Neural crest cell (in vitro differentiated cells): ENCODE measurements around the gene HOXD12. TPM values are rescaled to one million over a fixed set of nuclear protein-coding genes. Genes with fewer than 3 reads are reported as not detected.

Source experiments
- DNase-seq: peaks from one replicate; pipeline ENCODE4 v3.0.0; 2021; ENCODE audit warnings: low read depth, mixed read lengths, low spot score
- H3K27ac Mint-ChIP-seq: one replicate; pipeline ENCODE4 v1.8.0; 2021; ENCODE audit warnings: mild to moderate bottlenecking, mixed read lengths; ENCODE audit not compliant: unreplicated experiment
- H3K27me3 Mint-ChIP-seq: 2 replicates; pipeline ENCODE4 v1.8.0; 2021; ENCODE audit warnings: low read depth, mild to moderate bottlenecking, mixed read lengths
- H3K36me3 Mint-ChIP-seq: 2 replicates; pipeline ENCODE4 v1.8.0; 2021; ENCODE audit warnings: low read depth, mild to moderate bottlenecking, mixed read lengths
- H3K4me1 Mint-ChIP-seq: 2 replicates; pipeline ENCODE4 v1.8.0; 2021; ENCODE audit warnings: mixed read lengths
- H3K4me3 Mint-ChIP-seq: one replicate; pipeline ENCODE4 v1.8.0; 2021; ENCODE audit warnings: mild to moderate bottlenecking, mixed read lengths
- H3K9me3 Mint-ChIP-seq: 2 replicates; pipeline ENCODE4 v1.8.0; 2021; ENCODE audit warnings: mixed read lengths
- microRNA-seq: library from miRNA; unstranded; fragments of <30 nt; microRNA quantifications from one replicate; pipeline ENCODE4, GENCODE V29; 2020
- total RNA-seq: library from RNA; stranded (reverse); gene quantifications from 2 replicates; pipeline ENCODE4 v1.2.1, GENCODE V29; 2021
- TF ChIP-seq, protein P1 (sequence below): fragments of 200-600 bp; sonication (generic); conservative IDR thresholded peaks from 2 replicates; pipeline ENCODE4 v1.5.0; 2021; ENCODE audit warnings: antibody characterized with exemption, mild to moderate bottlenecking

The HOXD12 gene
- total RNA-seq, 1 donor from 2014 or later, result not detected

DNA sequence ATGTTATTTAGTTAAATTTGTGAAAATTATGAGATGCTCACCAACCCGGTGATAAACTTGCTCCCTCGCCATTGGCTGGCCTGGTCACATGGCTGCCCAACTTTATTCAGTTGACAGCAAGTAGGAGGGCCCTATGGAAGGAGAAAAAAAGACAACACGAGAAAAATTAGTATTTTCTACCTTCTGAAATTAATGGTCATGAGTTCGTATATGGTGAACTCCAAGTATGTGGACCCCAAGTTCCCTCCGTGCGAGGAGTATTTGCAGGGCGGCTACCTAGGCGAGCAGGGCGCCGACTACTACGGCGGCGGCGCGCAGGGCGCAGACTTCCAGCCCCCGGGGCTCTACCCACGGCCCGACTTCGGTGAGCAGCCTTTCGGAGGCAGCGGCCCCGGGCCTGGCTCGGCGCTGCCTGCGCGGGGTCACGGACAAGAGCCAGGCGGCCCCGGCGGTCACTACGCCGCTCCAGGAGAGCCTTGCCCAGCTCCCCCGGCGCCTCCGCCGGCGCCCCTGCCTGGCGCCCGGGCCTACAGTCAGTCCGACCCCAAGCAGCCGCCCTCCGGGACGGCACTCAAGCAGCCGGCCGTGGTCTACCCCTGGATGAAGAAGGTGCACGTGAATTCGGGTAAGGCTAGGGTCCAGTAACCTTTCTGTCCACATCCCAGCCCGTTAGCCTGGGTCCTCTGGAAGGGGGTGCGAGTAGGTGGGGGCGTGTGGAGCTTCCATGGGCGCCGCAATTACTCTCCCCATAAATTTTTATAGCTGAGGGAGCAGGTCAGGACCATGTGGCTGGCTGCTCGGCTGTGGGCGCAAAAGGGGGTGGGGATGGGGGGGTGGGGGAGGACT is 52.1 kb downstream of the HOXD12 start, which contains the start of gene HOXD4:
TSS of gene HOXD4 (plus strand) at position 109 of the 846 bp plus-strand sequence. CDS start at position 193, 84 bp downstream.
- DNase-seq, result no peak
- Mint-ChIP-seq H3K9me3 (no peaks in the 10 kb centered on the region), H3K27ac (no peak within 1 kb of the TSS), H3K27me3 (peaks cover 99% of the 10 kb centered on the region), H3K36me3 (no peaks in the 10 kb centered on the region), H3K4me3 (no peak within 1 kb of the TSS), H3K4me1 (no peaks in the 10 kb centered on the region)
- TF ChIP-seq, protein P1, sequence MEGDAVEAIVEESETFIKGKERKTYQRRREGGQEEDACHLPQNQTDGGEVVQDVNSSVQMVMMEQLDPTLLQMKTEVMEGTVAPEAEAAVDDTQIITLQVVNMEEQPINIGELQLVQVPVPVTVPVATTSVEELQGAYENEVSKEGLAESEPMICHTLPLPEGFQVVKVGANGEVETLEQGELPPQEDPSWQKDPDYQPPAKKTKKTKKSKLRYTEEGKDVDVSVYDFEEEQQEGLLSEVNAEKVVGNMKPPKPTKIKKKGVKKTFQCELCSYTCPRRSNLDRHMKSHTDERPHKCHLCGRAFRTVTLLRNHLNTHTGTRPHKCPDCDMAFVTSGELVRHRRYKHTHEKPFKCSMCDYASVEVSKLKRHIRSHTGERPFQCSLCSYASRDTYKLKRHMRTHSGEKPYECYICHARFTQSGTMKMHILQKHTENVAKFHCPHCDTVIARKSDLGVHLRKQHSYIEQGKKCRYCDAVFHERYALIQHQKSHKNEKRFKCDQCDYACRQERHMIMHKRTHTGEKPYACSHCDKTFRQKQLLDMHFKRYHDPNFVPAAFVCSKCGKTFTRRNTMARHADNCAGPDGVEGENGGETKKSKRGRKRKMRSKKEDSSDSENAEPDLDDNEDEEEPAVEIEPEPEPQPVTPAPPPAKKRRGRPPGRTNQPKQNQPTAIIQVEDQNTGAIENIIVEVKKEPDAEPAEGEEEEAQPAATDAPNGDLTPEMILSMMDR, result no peak

Small RNA genes lying within 50 kb of the gene (microRNA-seq; reads per million reads assigned to microRNA genes)
- 12,419 reads per million, percentile 95 among the genes with 10 or more reads in this experiment for gene MIR10B

Other genes starting within 250 kb of the HOXD12 start
- gene LNPK, start 97.5 kb upstream of the HOXD12 start, total RNA-seq, result 34.2 and 36.4 TPM in 2 replicates
- 0.43 and 0.44 TPM in 2 replicates for gene EVX2, start 15.8 kb upstream of the HOXD12 start, total RNA-seq
- not detected in 2 replicates for gene HOXD13, start 7.1 kb upstream of the HOXD12 start, total RNA-seq
- gene HOXD11, start 7.5 kb downstream of the HOXD12 start, total RNA-seq, result not detected in 2 replicates
- not detected in 2 replicates for gene HOXD10, start 17.0 kb downstream of the HOXD12 start, total RNA-seq
- gene HOXD9, start 22.9 kb downstream of the HOXD12 start, total RNA-seq, result not detected in 2 replicates
- gene HOXD8, start 29.9 kb downstream of the HOXD12 start, total RNA-seq, result not detected in 2 replicates
- 1.3 TPM in 2 replicates for gene HOXD4, start 51.8 kb downstream of the HOXD12 start, total RNA-seq
- 1.5 and 1.9 TPM in 2 replicates for gene HOXD3, start 57.5 kb downstream of the HOXD12 start, total RNA-seq
- gene HOXD1, start 88.9 kb downstream of the HOXD12 start, total RNA-seq, result not detected in 2 replicates
- 23.7 and 25.6 TPM in 2 replicates for gene MTX2, start 169.6 kb downstream of the HOXD12 start, total RNA-seq